ENCODE measurements around the gene MAVS. TPM values are rescaled to one million over a fixed set of nuclear protein-coding genes. Genes with fewer than 3 reads are reported as not detected.

MAVS gene
- total and polyA plus RNA-seq, 9 of the 15 experiments (the other 6 are each of a cell fraction or from before 2014, with no cell fraction given), result 1.6 to 22.0 (median 11.3) TPM

- TF ChIP-seq PREB (CRISPR knock-in tag; IDR thresholded peaks at IDR 0.05) (no peak), ZBTB2 (IDR thresholded peaks at IDR 0.05) (no peak), CTCFL (IDR thresholded peaks at IDR 0.05; ENCODE audit: borderline replicate concordance, insufficient read depth, low read depth, low read length, poor library complexity, severe bottlenecking) (no peak), CLOCK (CRISPR knock-in tag; IDR thresholded peaks at IDR 0.05; ENCODE audit: borderline replicate concordance) (no peak), CBFA2T2 (conservative IDR thresholded peaks at IDR 0.05) (peak; percentile 98), POLR2G (IDR thresholded peaks at IDR 0.05; ENCODE audit: low read depth, low read length) (no peak), EHMT2 (IDR thresholded peaks at IDR 0.05) (no peak; the same call in 1 of the 2 replicates), GMEB1 (CRISPR knock-in tag; IDR thresholded peaks at IDR 0.05) (no peak), E2F5 (CRISPR knock-in tag; IDR thresholded peaks at IDR 0.05) (no peak), SIRT6 (IDR thresholded peaks at IDR 0.05; ENCODE audit: low read depth, low read length) (no peak), EP300 (IDR thresholded peaks at IDR 0.05; ENCODE audit: low read length) (peak; percentile 86), RFX5 (IDR thresholded peaks at IDR 0.05; ENCODE audit: low read depth, low read length) (no peak), ATF1 (CRISPR knock-in tag; IDR thresholded peaks at IDR 0.05) (no peak), ATF1 (tag; IDR thresholded peaks at IDR 0.05) (no peak), ZNF699 (CRISPR knock-in tag; IDR thresholded peaks at IDR 0.05; ENCODE audit: insufficient replicate concordance) (no peak), CTBP1 (IDR thresholded peaks at IDR 0.05; ENCODE audit: borderline replicate concordance) (no peak), PRPF4 (IDR thresholded peaks at IDR 0.05; ENCODE audit: insufficient read depth, low read depth, low read length, poor library complexity, severe bottlenecking) (no peak), HMBOX1 (IDR thresholded peaks at IDR 0.05) (peak; percentile 79)
Measured at GRCh38 chr20:3909952-3910366, 63.3 kb downstream of the MAVS start (continued).
